ENCODE results near the gene INHBA. TPM values are rescaled to one million over a fixed set of nuclear protein-coding genes. Genes with fewer than 3 reads are reported as not detected.
A peak's percentile ranks its signal among the peaks of the same experiment; 100 is the strongest.

INHBA gene
- total and polyA plus RNA-seq, 4 experiments from 2014 or later: 0.14 TPM; not detected in 3

DNA sequence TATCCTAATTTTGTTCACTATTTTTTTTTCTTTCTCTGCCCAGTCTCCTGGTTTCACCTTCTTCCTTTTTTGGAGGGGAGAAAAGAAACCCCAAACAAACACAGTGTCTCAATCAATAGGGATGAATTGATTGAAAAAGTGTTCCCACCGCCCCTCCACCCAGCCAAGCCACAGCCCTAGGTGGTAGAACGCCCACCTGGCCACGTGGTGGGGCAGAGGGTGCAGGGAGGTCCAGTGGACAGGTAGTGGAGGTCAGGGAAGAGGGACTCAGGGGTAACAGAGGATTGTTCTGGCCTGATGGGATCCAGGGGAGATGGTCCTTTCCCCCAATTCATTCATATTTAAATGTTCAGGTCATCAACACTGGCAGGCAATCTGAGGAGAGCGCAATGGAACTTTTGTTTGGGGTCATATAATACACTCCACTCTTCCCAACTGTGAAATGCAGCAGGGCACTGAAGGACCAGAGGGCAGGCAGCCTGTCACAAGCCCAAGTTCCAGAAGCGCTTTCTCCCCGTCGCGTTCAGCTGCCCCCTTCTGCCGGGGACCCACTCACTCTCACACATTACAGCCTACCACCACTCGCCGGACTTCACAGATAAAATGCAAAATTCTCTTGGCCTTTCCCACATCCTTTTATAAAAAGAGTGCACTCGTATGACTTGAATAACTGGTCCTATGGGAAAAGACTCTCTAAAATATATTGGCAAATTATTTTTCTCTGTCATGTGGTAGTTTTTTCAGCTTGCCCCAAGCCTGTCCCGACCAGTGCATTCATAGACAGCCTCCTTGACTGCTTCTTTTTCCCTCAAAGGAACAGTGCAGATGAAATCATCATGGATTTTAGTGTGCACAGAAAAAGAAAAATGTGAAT is 1.6 kb downstream of the INHBA start:
- POLR2A ChIA-PET (ENCODE audit: partially characterized antibody): no interaction called here
- H3K27ac Mint-ChIP-seq: no peak overlapping the region
- no peak overlapping the region for H3K4me3 Mint-ChIP-seq
- H3K4me1 Mint-ChIP-seq: peaks cover 11 to 22% (median 13%) of the 10 kb centered on the region in 4 donors
- no peak for DNase-seq
- Histone ChIP-seq H3K4me1 (ENCODE audit: insufficient read depth, low read length) (peaks cover 10% of the 10 kb centered on the region), H3K36me3 (ENCODE audit: insufficient read depth, low read length) (no peaks in the 10 kb centered on the region), H3K27ac (ENCODE audit: low read depth, low read length) (no peak overlapping the region), H3K27me3 (ENCODE audit: insufficient read depth, low read length) (peaks cover 9% of the 10 kb centered on the region), H3K9me3 (ENCODE audit: control insufficient read depth in 1 of 2, low read length in 2 of 2) (no peaks in the 10 kb centered on the region), H3K4me3 (ENCODE audit: low read length in 2 of 2) (no peak overlapping the region)
- intact Hi-C loops (cut with micrococcal nuclease): no loop called here
- CTCF ChIA-PET (ENCODE audit: partially characterized antibody): no interaction called here
- H3K36me3 Mint-ChIP-seq: no peaks in the 10 kb centered on the region
- H3K27me3 Mint-ChIP-seq: peaks cover 7 to 14% of the 10 kb centered on the region in 2 donors
- H3K9me3 Mint-ChIP-seq: peaks cover 0 to 4% (median 0%) of the 10 kb centered on the region in 8 donors

DNA sequence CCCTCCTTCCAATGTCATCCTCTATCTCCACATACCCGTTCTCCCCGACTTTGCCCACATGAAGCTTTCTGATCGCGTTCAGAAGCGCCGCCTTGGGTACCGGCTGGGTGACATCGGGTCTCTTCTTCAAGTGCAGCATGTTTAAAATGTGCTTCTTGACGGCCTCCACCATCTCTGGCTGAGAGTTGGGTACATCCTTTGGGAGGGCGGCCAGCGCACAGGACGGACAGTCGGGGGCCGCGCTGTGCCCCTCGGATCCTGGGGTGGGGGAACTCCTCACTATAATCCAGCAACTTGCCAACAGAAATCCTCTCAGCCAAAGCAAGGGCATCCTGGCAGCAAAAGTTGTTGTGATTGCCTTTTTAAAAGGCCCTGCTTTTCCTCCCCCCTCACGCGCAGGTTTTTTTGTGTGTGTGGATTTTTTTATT is 2.8 kb downstream of the INHBA start:
- H3K36me3 ChIP-seq (ENCODE audit: insufficient read depth, low read length): no peaks in the 10 kb centered on the region
- H3K4me1 ChIP-seq (ENCODE audit: insufficient read depth, low read length): peaks cover under 1% of the 10 kb centered on the region
- CTCF ChIA-PET (ENCODE audit: partially characterized antibody): interaction anchor here (1.6 kb wide), 1 partner anchor 9 kb away, joined by 4 read pairs; no protein-coding TSS in a partner anchor
- Mint-ChIP-seq H3K27me3 (peaks cover 7 to 13% of the 10 kb centered on the region in 2 donors), H3K4me1 (peaks cover 4 to 10% (median 7%) of the 10 kb centered on the region in 4 donors), H3K9me3 (peaks cover 0 to 4% (median 0%) of the 10 kb centered on the region in 8 donors), H3K4me3 (peak overlapping the region in 2 of 8 donors; percentile 17 to 26), H3K27ac (no peak overlapping the region), H3K36me3 (no peaks in the 10 kb centered on the region)
- POLR2A ChIA-PET (ENCODE audit: partially characterized antibody): no interaction called here
- peaks cover 9% of the 10 kb centered on the region for H3K27me3 ChIP-seq (ENCODE audit: insufficient read depth, low read length)
- no peak for DNase-seq
- intact Hi-C loops (cut with micrococcal nuclease): no loop called here
- H3K4me3 ChIP-seq (ENCODE audit: low read length in 2 of 2): no peak overlapping the region
- H3K9me3 ChIP-seq (ENCODE audit: control insufficient read depth in 1 of 2, low read length in 2 of 2): no peaks in the 10 kb centered on the region
- H3K27ac ChIP-seq (ENCODE audit: low read depth, low read length): no peak overlapping the region

DNA sequence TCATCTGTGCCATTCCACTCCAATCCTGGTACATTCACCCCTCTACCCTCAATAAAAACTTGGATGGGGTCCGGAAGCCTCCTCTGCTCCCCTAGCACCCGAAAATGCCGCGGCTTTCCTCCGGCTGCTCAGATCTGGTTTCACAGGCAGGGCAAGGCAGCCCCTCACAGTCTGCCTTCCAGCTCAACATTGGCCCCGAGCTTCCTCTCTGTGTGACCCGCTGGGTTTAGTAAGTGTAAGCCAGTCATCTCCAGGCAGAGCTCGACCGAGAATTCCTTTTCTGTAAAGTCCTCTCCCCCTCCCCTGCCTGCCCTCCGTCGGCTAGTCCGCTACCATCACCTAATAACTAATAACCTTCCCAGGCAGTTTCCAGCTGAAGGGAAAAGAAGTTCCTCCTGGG is 3.4 kb downstream of the INHBA start:
- Mint-ChIP-seq H3K27ac (no peak overlapping the region), H3K4me1 (peaks cover 2 to 10% (median 7%) of the 10 kb centered on the region in 4 donors), H3K27me3 (peaks cover 7 to 14% of the 10 kb centered on the region in 2 donors), H3K9me3 (peaks cover 0 to 4% (median 0%) of the 10 kb centered on the region in 8 donors), H3K36me3 (no peaks in the 10 kb centered on the region), H3K4me3 (no peak overlapping the region)
- Histone ChIP-seq H3K27me3 (ENCODE audit: insufficient read depth, low read length) (peaks cover 9% of the 10 kb centered on the region), H3K4me3 (ENCODE audit: low read length in 2 of 2) (no peak overlapping the region), H3K27ac (ENCODE audit: low read depth, low read length) (no peak overlapping the region), H3K36me3 (ENCODE audit: insufficient read depth, low read length) (no peaks in the 10 kb centered on the region), H3K9me3 (ENCODE audit: control insufficient read depth in 1 of 2, low read length in 2 of 2) (no peaks in the 10 kb centered on the region), H3K4me1 (ENCODE audit: insufficient read depth, low read length) (no peaks in the 10 kb centered on the region)
- intact Hi-C loops (cut with micrococcal nuclease): no loop called here
- ChIA-PET CTCF (ENCODE audit: partially characterized antibody) (interaction anchor here (1.6 kb wide), 1 partner anchor 10 kb away, joined by 4 read pairs; no protein-coding TSS in a partner anchor), POLR2A (ENCODE audit: partially characterized antibody) (no interaction called here)
- DNase-seq: no peak

DNA sequence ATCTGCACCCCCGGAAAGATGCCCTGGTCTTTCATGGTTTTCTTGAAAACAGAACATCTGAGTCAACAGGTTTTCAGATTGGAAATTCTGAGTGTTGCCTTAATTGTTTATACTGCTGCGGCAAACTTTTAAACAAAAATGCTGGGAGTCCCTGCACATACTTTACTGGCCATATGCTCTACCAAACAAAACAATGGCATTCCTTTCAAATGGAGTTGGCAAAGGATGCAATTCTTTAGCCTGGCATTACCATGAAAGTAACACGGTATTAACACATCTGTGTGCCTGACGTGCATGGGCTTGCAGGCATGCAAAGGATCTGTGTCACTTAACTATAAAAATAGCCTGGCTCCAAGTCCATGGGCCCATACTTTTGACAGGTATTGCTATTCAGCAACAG is 4.2 kb downstream of the INHBA start:
- intact Hi-C loops (cut with micrococcal nuclease): no loop called here
- H3K27ac Mint-ChIP-seq: no peak overlapping the region
- DNase-seq: no peak

DNA sequence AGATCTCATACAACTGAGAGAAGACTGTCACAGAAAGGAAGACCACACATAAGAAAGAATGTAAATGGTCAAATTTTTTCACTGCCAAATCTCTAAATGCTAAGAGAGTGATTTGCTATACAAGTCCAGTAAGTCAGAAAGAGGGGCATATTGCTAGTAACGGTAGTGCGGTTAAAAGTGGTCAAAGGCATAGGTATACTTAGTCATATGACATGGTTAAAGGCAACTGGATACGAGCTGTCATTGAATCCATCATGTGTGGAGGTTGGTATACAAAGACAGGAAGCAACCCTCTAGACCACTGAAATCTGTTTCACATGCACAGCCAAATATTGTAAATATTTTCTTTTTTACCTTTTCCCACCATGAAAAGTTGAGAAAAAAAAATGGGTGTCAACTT is 4.8 kb downstream of the INHBA start:
- no peak overlapping the region for H3K27ac ChIP-seq (ENCODE audit: low read depth, low read length)
- no peaks in the 10 kb centered on the region for H3K36me3 ChIP-seq (ENCODE audit: insufficient read depth, low read length)
- intact Hi-C loops (cut with micrococcal nuclease): no loop called here
- no peak for DNase-seq
- H3K4me1 ChIP-seq (ENCODE audit: insufficient read depth, low read length): no peaks in the 10 kb centered on the region
- CTCF ChIA-PET (ENCODE audit: partially characterized antibody): no interaction called here
- Mint-ChIP-seq H3K9me3 (peaks cover 0 to 4% (median 0%) of the 10 kb centered on the region in 8 donors), H3K27me3 (peaks cover 7 to 13% of the 10 kb centered on the region in 2 donors), H3K4me3 (no peak overlapping the region), H3K27ac (no peak overlapping the region), H3K36me3 (no peaks in the 10 kb centered on the region), H3K4me1 (peaks cover 0 to 4% (median under 1%) of the 10 kb centered on the region in 4 donors)
- H3K9me3 ChIP-seq (ENCODE audit: control insufficient read depth in 1 of 2, low read length in 2 of 2): no peaks in the 10 kb centered on the region
- H3K27me3 ChIP-seq (ENCODE audit: insufficient read depth, low read length): peaks cover 9% of the 10 kb centered on the region
- no peak overlapping the region for H3K4me3 ChIP-seq (ENCODE audit: low read length in 2 of 2)
- POLR2A ChIA-PET (ENCODE audit: partially characterized antibody): no interaction called here

More for the DNA sequence above, 4.2 kb downstream of the INHBA start:
- ChIA-PET POLR2A (ENCODE audit: partially characterized antibody) (no interaction called here), CTCF (ENCODE audit: partially characterized antibody) (interaction anchor here (1.6 kb wide), 1 partner anchor 11 kb away, joined by 4 read pairs; no protein-coding TSS in a partner anchor)
- peaks cover 7 to 13% of the 10 kb centered on the region in 2 donors for H3K27me3 Mint-ChIP-seq
- H3K4me3 Mint-ChIP-seq: no peak overlapping the region
- Histone ChIP-seq H3K27ac (ENCODE audit: low read depth, low read length) (no peak overlapping the region), H3K36me3 (ENCODE audit: insufficient read depth, low read length) (no peaks in the 10 kb centered on the region), H3K4me3 (ENCODE audit: low read length in 2 of 2) (no peak overlapping the region), H3K9me3 (ENCODE audit: control insufficient read depth in 1 of 2, low read length in 2 of 2) (no peaks in the 10 kb centered on the region), H3K27me3 (ENCODE audit: insufficient read depth, low read length) (peaks cover 9% of the 10 kb centered on the region), H3K4me1 (ENCODE audit: insufficient read depth, low read length) (no peaks in the 10 kb centered on the region)
- no peaks in the 10 kb centered on the region for H3K36me3 Mint-ChIP-seq
- H3K9me3 Mint-ChIP-seq: peaks cover 0 to 4% (median 0%) of the 10 kb centered on the region in 8 donors
- peaks cover 0 to 4% (median under 1%) of the 10 kb centered on the region in 4 donors for H3K4me1 Mint-ChIP-seq

DNA sequence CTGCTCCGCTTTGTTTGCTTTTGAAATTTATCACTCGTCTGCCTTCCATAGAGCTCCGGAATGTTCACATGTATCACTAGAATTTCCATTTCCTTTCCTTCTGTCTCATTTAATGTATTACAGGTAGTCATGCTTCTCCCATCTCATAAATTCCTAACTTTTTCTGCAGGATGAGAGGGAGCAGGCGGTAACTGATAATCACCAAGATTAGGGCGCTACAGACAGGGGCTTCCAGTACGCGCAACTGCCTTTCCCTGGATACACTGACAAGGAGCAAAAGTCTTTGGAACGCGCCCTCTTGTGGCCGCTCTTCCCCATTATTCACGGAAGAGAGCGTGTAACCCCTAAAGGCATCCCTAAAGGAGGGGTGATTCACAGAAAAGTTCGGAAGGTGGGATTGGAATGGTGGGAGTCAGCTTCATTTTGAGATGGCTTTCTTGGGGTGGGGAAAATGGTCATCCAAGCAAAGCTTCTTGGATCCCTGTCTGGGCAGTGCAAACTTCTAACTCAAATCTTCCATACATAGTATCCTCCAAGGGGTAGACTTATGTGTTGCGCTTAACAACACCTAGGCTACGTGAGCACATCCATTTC is 6.5 kb downstream of the INHBA start:
- H3K4me3 ChIP-seq (ENCODE audit: low read length in 2 of 2): no peak overlapping the region
- Mint-ChIP-seq H3K4me3 (no peak overlapping the region), H3K9me3 (peaks cover 0 to 4% (median under 1%) of the 10 kb centered on the region in 8 donors), H3K27ac (no peak overlapping the region), H3K27me3 (peaks cover 6 to 10% of the 10 kb centered on the region in 2 donors), H3K36me3 (no peaks in the 10 kb centered on the region), H3K4me1 (peaks cover 0 to 4% (median under 1%) of the 10 kb centered on the region in 4 donors)
- POLR2A ChIA-PET (ENCODE audit: partially characterized antibody): no interaction called here
- H3K9me3 ChIP-seq (ENCODE audit: control insufficient read depth in 1 of 2, low read length in 2 of 2): no peaks in the 10 kb centered on the region
- no peak for DNase-seq
- no peaks in the 10 kb centered on the region for H3K36me3 ChIP-seq (ENCODE audit: insufficient read depth, low read length)
- H3K4me1 ChIP-seq (ENCODE audit: insufficient read depth, low read length): no peaks in the 10 kb centered on the region
- intact Hi-C loops (cut with micrococcal nuclease): no loop called here
- peaks cover 9% of the 10 kb centered on the region for H3K27me3 ChIP-seq (ENCODE audit: insufficient read depth, low read length)
- no peak overlapping the region for H3K27ac ChIP-seq (ENCODE audit: low read depth, low read length)
- CTCF ChIA-PET (ENCODE audit: partially characterized antibody): no interaction called here

DNA sequence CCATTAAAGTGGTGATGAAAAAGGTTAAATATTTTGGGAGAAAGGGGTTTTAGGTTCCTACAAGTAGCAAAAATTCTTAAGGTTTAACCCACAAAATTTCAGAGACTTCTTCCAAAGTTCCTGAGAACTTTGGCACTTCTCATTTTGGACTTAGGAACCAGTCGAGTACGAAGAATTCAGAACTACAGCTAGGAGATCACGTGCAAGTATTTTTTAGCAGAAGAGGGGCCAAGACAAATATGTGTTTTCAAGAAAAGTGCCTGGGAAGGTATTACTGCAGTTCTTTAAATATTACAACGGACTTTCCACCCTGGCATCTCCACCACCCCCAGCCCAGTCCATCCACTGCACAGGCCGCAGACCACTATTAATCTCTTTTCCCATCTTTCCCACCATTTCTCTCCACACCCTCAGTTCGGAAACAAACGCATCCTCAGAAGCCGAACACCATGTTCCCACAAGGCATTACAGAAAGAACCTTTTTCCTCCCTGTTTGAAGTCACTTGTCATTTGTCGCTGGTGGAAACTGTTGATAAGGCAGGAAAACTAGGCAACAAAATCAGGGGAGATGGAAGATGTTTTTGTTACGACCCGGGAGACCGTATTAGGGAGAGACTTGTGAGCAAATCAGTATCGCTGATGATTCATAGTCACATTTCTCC is 7.1 kb downstream of the INHBA start:
- H3K4me1 Mint-ChIP-seq: peaks cover 0 to 4% (median under 1%) of the 10 kb centered on the region in 4 donors

More for the DNA sequence above, 7.1 kb downstream of the INHBA start:
- H3K9me3 ChIP-seq (ENCODE audit: control insufficient read depth in 1 of 2, low read length in 2 of 2): no peaks in the 10 kb centered on the region
- no peak overlapping the region for H3K4me3 Mint-ChIP-seq
- H3K27ac Mint-ChIP-seq: no peak overlapping the region
- ChIA-PET POLR2A (ENCODE audit: partially characterized antibody) (no interaction called here), CTCF (ENCODE audit: partially characterized antibody) (interaction anchor here (0.6 kb wide), 1 partner anchor 9 kb away, joined by 3 read pairs; no protein-coding TSS in a partner anchor)
- DNase-seq: no peak
- H3K4me3 ChIP-seq (ENCODE audit: low read length in 2 of 2): no peak overlapping the region
- no peak overlapping the region for H3K27ac ChIP-seq (ENCODE audit: low read depth, low read length)
- intact Hi-C loops (cut with micrococcal nuclease): no loop called here
- H3K4me1 ChIP-seq (ENCODE audit: insufficient read depth, low read length): no peaks in the 10 kb centered on the region
- H3K27me3 ChIP-seq (ENCODE audit: insufficient read depth, low read length): peaks cover 9% of the 10 kb centered on the region
- peaks cover 3 to 7% of the 10 kb centered on the region in 2 donors for H3K27me3 Mint-ChIP-seq
- peaks cover 0 to 4% (median under 1%) of the 10 kb centered on the region in 8 donors for H3K9me3 Mint-ChIP-seq
- no peaks in the 10 kb centered on the region for H3K36me3 Mint-ChIP-seq
- no peaks in the 10 kb centered on the region for H3K36me3 ChIP-seq (ENCODE audit: insufficient read depth, low read length)

Data from CD4-positive, alpha-beta memory T cell (primary cell).